K562 (cell line): ENCODE data around the gene UBXN6. TPM values are rescaled to one million over a fixed set of nuclear protein-coding genes. Genes with fewer than 3 reads are reported as not detected.

Experiments used
- CREB1 ChIP-seq, 2 experiments: sonication (generic) in 1 of 2; formaldehyde crosslinking in 1 of 2; IDR thresholded peaks; 2 replicates each; pipeline versions ENCODE4 v1.6.1 to v1.8.0; 2012 to 2022; ENCODE audit warnings: inconsistent platforms in 1 of 2, mild to moderate bottlenecking in 1 of 2, missing genetic modification reagents in 1 of 2, moderate library complexity in 1 of 2
- DNMT1 ChIP-seq: fragments of 450-650 bp; IDR thresholded peaks from 2 replicates; pipeline ENCODE4 v1.6.1; 2016; ENCODE audit warnings: antibody characterized with exemption, mild to moderate bottlenecking
- HNRNPLL ChIP-seq: fragments of 200-400 bp; formaldehyde crosslinking; IDR thresholded peaks from 2 replicates; pipeline ENCODE4 v1.6.1; 2017; ENCODE audit warnings: low read length, low read depth, mild to moderate bottlenecking; ENCODE audit not compliant: poor library complexity, severe bottlenecking
- JUNB ChIP-seq: fragments of 450-650 bp; formaldehyde crosslinking; conservative IDR thresholded peaks from 2 replicates; pipeline ENCODE4 v1.4.0; 2020; ENCODE audit warnings: mild to moderate bottlenecking
- KAT7 ChIP-seq: sonication (generic); formaldehyde crosslinking; IDR thresholded peaks from 2 replicates; pipeline ENCODE4 v1.8.0; 2022; ENCODE audit warnings: missing genetic modification reagents, mild to moderate bottlenecking, borderline replicate concordance
- KLF13 ChIP-seq: fragments of 450-650 bp; IDR thresholded peaks from 2 replicates; pipeline ENCODE4 v1.6.1; 2016; ENCODE audit warnings: missing genetic modification characterization, low read depth, mild to moderate bottlenecking, missing compliant biosample characterization, moderate library complexity, borderline replicate concordance
- NCOA2 ChIP-seq, 2 experiments: fragments of 450-650 bp; IDR thresholded peaks; 2 replicates each; pipeline ENCODE4 v1.6.1; 2018; ENCODE audit warnings: mild to moderate bottlenecking in 2 of 2, moderate library complexity in 1 of 2; ENCODE audit not compliant: partially characterized antibody in 2 of 2
- NFRKB ChIP-seq: fragments of 450-650 bp; IDR thresholded peaks from 2 replicates; pipeline ENCODE4 v1.6.1; 2016; ENCODE audit warnings: low read depth
- POLR2A ChIP-seq: fragments of 450-650 bp; conservative IDR thresholded peaks from 2 replicates; pipeline ENCODE4 v1.6.1; 2016
- POLR2H ChIP-seq: IDR thresholded peaks from 2 replicates; pipeline ENCODE4 v1.6.1; 2016; ENCODE audit warnings: missing genetic modification characterization, low read depth, mild to moderate bottlenecking, control low read depth, missing compliant biosample characterization, moderate library complexity
- RBM22 ChIP-seq: fragments of 200-400 bp; formaldehyde crosslinking; IDR thresholded peaks from 2 replicates; pipeline ENCODE4 v1.6.1; 2018; ENCODE audit warnings: low read length, low read depth; ENCODE audit not compliant: poor library complexity, severe bottlenecking
- SMAD4 ChIP-seq: fragments of 250-450 bp; sonication (Bioruptor Pico); conservative IDR thresholded peaks from 2 replicates; pipeline ENCODE4 v1.8.0; 2021; ENCODE audit warnings: inconsistent platforms, mild to moderate bottlenecking, moderate library complexity
- TEAD1 ChIP-seq, 2 experiments: fragments of 450-650 bp in 1 of 2; sonication (generic) in 1 of 2; formaldehyde crosslinking; IDR thresholded peaks; 2 replicates each; pipeline versions ENCODE4 v1.4.0 to v1.8.0; 2020 to 2022; ENCODE audit warnings: mild to moderate bottlenecking in 2 of 2, missing genetic modification reagents in 1 of 2
- ZSCAN29 ChIP-seq: fragments of 450-650 bp; IDR thresholded peaks from 2 replicates; pipeline ENCODE4 v1.6.1; 2017
- polyA plus RNA-seq, 8 experiments: library from polyadenylated mRNA; depleted of rRNA in 4 of 8; stranded (reverse) in 5 of 8; unstranded in 3 of 8; fragments of >200 nt; fragmentation: Nextera tagmentation in 2 of 8; fragmentation: Illumina TruSeq in 1 of 8; extraction: Ambion mirVana in 2 of 8; extraction: Trizol in 1 of 8; gene quantifications; 2 replicates each; pipeline versions ENCODE4 v1.2.1 to v1.2.3, GENCODE V29; 2011 to 2014; ENCODE audit warnings: inconsistent platforms in 1 of 8, missing spikeins in 1 of 8
- total RNA-seq, 7 experiments: library from RNA; depleted of rRNA in 6 of 7; stranded (reverse); fragments of >200 nt in 6 of 7; fragmentation: Illumina TruSeq in 2 of 7; extraction: Trizol in 2 of 7; gene quantifications; 2 replicates each; pipeline versions ENCODE4 v1.2.1 to v1.2.3, GENCODE V29; 2011 to 2021; ENCODE audit warnings: low replicate concordance in 1 of 7
- TF ChIP-seq, protein P1 (sequence below): fragments of 250-450 bp; sonication (Bioruptor Pico); IDR thresholded peaks from 2 replicates; pipeline ENCODE4 v1.5.0; 2021; ENCODE audit warnings: mild to moderate bottlenecking, moderate library complexity
- TF ChIP-seq, protein P2 (sequence below): fragments of 250-450 bp; sonication (Bioruptor Pico); IDR thresholded peaks from 2 replicates; pipeline ENCODE4 v1.5.0; 2021
- TF ChIP-seq, protein P3 (sequence below): fragments of 250-450 bp; sonication (Bioruptor Pico); IDR thresholded peaks from 2 replicates; pipeline ENCODE4 v1.5.0; 2020; ENCODE audit warnings: mild to moderate bottlenecking, borderline replicate concordance
- TF ChIP-seq, protein P4 (sequence below): sonication (generic); formaldehyde crosslinking; IDR thresholded peaks from 2 replicates; pipeline ENCODE4 v1.8.1; 2022; ENCODE audit warnings: missing genetic modification reagents
- TF ChIP-seq, protein P5 (sequence below): sonication (generic); formaldehyde crosslinking; IDR thresholded peaks from 2 replicates; pipeline ENCODE4 v1.8.1; 2023; ENCODE audit warnings: mild to moderate bottlenecking, missing genetic modification reagents, moderate library complexity

The UBXN6 gene
- total and polyA plus RNA-seq, 9 of the 15 experiments (the other 6 are each of a cell fraction or from before 2014, with no cell fraction given): 0.48 to 90.2 (median 29.5) TPM

DNA sequence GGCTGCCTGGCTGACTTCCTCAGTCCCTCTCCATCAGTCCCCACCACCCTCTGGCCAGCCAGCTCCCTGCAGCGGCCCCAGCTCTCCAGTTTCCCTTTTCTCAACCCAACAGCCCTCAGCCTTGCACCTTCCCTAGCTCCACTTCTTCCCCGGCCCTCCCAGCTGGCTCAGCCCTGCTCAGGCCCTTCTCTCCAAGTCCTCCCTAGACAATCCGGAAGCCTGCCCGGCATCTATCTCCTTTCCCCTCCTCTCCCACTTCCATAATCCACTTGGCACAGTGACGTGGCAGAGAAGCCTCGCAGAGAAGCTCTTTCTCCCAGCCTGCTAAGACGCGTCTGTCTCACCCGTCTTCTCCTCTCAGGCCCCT lies 1.1 kb downstream of the UBXN6 start (continued):
- TF ChIP-seq, protein P1, sequence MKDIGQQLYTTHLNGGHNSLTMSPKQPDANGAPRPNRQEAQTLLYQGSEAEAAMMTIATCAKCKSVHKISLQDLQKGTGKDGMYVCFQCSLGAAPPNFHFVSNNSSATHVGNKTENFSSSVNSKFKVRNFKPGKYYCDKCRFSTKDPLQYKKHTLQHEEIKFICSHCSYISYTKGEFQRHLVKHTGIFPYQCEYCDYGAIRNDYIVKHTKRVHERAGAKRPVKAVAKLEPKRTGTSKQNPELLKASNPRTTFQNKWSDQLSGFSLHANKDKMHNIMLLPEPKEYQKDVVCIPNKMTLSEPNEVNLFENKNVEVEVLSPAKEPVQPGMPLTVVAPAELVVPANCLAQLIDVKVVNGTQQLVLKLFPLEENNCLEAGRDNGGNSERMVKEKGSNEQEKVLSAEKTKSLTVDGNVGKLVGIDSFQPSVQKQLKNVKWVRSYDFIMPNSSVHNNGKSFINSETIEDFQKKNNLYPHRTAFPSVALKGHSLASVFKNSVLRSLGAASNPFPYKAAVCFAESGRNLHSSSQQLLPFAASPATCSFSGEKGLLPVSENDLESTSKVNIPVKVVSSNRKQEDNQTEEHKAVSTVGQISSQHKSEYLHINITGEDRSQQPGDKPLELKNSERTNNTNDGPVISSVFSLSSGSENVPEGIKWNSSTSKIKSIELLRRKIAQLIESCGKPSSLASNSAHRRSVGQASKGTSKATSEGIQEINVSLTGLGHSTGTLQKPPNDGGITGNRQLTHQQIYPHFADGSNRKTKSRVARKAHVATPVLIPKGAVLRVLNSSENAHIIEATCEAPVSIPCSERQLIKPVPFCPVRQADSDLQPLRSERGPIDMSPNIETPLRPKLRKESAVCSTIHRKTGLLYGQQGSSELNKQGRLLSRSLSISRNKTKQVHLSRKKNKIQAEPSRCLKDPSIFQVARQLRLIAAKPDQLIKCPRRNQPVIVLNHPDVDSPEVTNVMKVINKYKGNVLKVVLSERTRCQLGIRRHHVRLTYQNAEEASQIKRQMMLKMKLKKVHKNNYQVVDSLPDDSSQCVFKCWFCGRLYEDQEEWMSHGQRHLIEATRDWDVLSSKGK: no peak
- no peak for TF ChIP-seq RBM22
- TF ChIP-seq JUNB (CRISPR knock-in tag): no peak
- no peak for TF ChIP-seq CREB1 (IDR thresholded peaks at IDR 0.05)
- peak; percentile 46 for TF ChIP-seq CREB1 (CRISPR knock-in tag; IDR thresholded peaks at IDR 0.05)
- TF ChIP-seq KLF13: no peak
- TF ChIP-seq SMAD4 (CRISPR knock-in tag): no peak
- no peak for TF ChIP-seq NCOA2 (IDR thresholded peaks at IDR 0.05; ENCODE audit: partially characterized antibody in 2 of 2)
- TF ChIP-seq NFRKB: 0 out of 2 replicates have a peak, but pooled peaks have one; percentile 9
- TF ChIP-seq ZSCAN29: no peak; the same call in 1 of the 2 replicates
- TF ChIP-seq POLR2H (tag): no peak
- no peak for TF ChIP-seq KAT7 (CRISPR knock-in tag)
- TF ChIP-seq, protein P2, sequence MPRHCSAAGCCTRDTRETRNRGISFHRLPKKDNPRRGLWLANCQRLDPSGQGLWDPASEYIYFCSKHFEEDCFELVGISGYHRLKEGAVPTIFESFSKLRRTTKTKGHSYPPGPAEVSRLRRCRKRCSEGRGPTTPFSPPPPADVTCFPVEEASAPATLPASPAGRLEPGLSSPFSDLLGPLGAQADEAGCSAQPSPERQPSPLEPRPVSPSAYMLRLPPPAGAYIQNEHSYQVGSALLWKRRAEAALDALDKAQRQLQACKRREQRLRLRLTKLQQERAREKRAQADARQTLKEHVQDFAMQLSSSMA (CRISPR knock-in tag): no peak
- TF ChIP-seq HNRNPLL: peak; percentile 15
- TF ChIP-seq, protein P3, sequence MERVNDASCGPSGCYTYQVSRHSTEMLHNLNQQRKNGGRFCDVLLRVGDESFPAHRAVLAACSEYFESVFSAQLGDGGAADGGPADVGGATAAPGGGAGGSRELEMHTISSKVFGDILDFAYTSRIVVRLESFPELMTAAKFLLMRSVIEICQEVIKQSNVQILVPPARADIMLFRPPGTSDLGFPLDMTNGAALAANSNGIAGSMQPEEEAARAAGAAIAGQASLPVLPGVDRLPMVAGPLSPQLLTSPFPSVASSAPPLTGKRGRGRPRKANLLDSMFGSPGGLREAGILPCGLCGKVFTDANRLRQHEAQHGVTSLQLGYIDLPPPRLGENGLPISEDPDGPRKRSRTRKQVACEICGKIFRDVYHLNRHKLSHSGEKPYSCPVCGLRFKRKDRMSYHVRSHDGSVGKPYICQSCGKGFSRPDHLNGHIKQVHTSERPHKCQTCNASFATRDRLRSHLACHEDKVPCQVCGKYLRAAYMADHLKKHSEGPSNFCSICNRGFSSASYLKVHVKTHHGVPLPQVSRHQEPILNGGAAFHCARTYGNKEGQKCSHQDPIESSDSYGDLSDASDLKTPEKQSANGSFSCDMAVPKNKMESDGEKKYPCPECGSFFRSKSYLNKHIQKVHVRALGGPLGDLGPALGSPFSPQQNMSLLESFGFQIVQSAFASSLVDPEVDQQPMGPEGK (CRISPR knock-in tag): no peak
- TF ChIP-seq, protein P4, sequence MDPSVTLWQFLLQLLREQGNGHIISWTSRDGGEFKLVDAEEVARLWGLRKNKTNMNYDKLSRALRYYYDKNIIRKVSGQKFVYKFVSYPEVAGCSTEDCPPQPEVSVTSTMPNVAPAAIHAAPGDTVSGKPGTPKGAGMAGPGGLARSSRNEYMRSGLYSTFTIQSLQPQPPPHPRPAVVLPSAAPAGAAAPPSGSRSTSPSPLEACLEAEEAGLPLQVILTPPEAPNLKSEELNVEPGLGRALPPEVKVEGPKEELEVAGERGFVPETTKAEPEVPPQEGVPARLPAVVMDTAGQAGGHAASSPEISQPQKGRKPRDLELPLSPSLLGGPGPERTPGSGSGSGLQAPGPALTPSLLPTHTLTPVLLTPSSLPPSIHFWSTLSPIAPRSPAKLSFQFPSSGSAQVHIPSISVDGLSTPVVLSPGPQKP: no peak
- TF ChIP-seq POLR2A: peak; percentile 43
- TF ChIP-seq, protein P5, sequence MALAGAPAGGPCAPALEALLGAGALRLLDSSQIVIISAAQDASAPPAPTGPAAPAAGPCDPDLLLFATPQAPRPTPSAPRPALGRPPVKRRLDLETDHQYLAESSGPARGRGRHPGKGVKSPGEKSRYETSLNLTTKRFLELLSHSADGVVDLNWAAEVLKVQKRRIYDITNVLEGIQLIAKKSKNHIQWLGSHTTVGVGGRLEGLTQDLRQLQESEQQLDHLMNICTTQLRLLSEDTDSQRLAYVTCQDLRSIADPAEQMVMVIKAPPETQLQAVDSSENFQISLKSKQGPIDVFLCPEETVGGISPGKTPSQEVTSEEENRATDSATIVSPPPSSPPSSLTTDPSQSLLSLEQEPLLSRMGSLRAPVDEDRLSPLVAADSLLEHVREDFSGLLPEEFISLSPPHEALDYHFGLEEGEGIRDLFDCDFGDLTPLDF: no peak
- TF ChIP-seq TEAD1 (CRISPR knock-in tag; IDR thresholded peaks at IDR 0.05): no peak
- no peak for TF ChIP-seq DNMT1
